Measurements from ENCODE around the gene PLCB3. TPM values are rescaled to one million over a fixed set of nuclear protein-coding genes. Genes with fewer than 3 reads are reported as not detected.
A peak's percentile ranks its signal among the peaks of the same experiment; 100 is the strongest.

Gene PLCB3
- total RNA-seq, 1 donor from 2014 or later: 43.5 TPM

DNA sequence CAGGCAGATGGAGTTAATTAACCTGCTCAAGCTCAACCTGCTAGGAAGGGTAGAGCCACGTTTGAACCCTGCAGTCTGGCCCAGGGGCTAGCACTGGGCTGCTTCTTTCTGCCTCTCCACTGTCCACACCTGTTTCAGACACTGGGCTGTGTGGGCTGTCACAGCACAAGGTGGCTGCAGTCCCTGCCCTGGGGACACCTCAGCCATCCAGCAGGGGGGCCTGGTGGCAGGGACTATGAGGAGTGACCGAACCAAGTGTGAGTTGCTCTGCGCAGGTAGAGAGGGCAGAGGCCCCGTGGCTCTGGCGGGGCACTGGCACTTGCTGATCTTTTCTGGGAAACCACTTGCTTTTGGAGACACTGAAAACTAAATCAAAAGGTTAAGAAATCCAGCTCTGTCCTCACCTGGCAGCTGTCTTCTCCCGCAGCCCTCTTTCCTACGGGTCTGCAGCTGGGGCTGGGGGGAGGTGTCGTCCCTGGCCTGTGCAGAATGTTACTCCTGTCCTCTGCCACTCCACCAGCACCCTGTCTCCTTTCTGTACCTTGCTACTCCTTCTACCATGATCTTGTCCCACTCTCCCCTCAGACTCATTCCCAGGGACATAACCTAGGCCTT lies 27.4 kb downstream of the PLCB3 start:
- TF ChIP-seq, protein P1, sequence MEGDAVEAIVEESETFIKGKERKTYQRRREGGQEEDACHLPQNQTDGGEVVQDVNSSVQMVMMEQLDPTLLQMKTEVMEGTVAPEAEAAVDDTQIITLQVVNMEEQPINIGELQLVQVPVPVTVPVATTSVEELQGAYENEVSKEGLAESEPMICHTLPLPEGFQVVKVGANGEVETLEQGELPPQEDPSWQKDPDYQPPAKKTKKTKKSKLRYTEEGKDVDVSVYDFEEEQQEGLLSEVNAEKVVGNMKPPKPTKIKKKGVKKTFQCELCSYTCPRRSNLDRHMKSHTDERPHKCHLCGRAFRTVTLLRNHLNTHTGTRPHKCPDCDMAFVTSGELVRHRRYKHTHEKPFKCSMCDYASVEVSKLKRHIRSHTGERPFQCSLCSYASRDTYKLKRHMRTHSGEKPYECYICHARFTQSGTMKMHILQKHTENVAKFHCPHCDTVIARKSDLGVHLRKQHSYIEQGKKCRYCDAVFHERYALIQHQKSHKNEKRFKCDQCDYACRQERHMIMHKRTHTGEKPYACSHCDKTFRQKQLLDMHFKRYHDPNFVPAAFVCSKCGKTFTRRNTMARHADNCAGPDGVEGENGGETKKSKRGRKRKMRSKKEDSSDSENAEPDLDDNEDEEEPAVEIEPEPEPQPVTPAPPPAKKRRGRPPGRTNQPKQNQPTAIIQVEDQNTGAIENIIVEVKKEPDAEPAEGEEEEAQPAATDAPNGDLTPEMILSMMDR (conservative IDR thresholded peaks at IDR 0.05; ENCODE audit: low read depth, low read length): no peak
- no peak for DNase-seq (ENCODE audit: low read depth)
- H3K4me3 ChIP-seq (ENCODE audit: low read depth, low read length): no peak overlapping the region

DNA sequence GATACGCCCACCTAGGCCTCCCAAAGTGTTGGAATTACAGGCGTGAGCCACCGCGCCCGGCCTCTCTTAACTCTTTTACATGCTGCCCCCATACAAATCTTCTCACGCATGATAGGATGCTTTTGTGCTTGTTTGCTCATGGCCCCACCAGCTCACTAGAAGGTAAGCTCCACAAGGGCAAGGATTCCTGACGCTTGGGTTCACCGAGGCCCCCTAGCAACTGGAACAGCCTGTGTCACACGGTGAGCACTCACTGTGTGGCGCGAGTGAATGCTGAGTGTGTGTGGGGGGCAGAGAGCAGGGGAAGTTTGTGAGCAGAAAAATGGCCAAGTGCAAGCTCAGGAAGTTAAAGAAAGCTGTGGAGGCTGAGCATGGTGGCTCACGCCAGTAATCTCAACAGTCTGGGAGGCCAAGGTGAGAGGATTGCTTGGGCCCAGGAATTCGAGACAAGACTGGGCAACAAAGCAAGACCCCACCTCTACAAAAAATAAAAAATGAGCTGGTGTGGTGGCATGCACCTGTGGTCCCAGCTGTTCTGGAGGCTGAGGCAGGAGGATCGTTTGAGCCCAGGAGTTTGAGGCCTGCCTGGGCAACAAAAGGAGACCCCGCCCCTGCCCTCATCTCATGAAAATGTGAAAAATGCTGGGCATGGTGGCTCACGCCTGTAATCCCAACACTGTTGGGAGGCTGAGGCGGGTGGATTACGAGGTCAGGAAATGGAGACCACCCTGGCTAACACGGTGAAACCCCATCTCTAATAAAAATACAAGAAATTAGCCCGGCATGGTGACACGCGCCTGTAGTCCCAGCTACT lies 30.8 kb downstream of the PLCB3 start:
- TF ChIP-seq, protein P1 (conservative IDR thresholded peaks at IDR 0.05; ENCODE audit: low read depth, low read length): no peak
- DNase-seq (ENCODE audit: low read depth): no peak
- no peak overlapping the region for H3K4me3 ChIP-seq (ENCODE audit: low read depth, low read length)

DNA sequence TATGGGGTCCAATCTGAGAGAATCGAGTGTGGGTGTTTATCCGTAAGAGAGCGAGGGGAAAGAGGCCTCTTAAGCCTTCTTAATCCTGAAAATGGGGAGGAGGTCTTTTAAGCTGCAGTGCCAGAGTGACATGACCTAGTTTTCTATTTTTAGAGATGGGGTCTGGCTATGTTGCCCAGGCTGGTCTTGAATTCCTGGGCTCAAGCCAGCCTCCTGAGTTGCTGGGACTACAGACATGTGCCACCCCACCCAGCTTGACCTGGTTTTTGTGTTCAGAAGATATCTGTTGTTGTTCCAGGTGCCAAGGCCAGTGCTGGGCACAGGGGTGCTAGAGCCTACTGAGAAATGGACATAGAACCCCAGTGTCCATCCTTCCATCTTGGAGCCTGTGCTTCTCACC lies 31.8 kb downstream of the PLCB3 start:
- no peak for DNase-seq (ENCODE audit: low read depth)
- H3K4me3 ChIP-seq (ENCODE audit: low read depth, low read length): peak overlapping the region; percentile 94
- TF ChIP-seq, protein P1 (conservative IDR thresholded peaks at IDR 0.05; ENCODE audit: low read depth, low read length): no peak

DNA sequence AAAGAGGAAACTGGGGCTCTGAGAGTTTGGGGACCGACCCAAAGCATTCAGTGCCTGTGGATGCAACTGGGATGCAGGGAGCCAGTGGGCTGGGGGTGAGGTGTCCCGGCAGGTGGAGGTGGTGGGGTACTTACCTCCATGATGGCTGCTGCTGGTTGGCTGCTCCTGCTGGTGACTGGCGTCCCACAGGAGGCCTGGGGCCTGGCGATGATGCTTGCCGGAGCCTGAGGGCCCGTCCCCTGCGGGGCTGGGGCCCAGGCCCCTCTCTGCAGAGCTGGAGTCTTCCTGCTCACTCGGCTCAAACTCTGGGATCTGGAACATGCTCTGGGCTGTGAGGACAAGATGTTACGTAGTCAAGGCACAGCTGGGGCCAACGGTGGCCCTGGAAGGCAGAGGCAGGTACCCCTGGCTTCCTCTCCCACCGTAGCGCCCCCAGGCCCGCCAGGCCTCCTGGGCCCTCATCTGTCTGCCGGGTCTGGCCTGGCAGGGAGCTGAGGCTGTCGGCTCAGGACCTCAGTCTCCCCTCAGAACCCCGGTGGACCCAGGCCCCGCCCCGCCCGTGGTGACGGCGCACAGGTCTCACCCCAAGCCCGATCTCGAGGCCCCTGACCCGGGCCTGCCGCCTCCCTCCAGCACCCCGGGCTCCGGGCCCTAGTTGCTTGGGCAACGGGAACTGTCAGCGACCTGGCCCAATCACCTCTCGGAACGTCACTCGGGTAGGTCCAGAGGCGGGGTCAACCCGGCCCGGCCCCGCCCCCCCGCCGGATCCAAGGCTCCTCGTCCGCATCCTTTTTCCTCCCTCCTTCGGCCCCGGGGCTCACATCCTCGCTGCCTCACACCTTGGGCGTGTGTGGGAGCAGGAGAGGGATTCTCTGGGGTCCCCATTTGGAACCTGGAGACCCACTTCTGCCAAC lies 33.0 kb downstream of the PLCB3 start, which contains the start of gene BAD:
TSS of gene BAD (minus strand) at position 618 of the 914 bp plus-strand sequence. CDS start at position 321, 297 bp downstream.
- TF ChIP-seq, protein P1 (conservative IDR thresholded peaks at IDR 0.05; ENCODE audit: low read depth, low read length): no peak
- H3K4me3 ChIP-seq (ENCODE audit: low read depth, low read length): peak within 1 kb of the TSS; percentile 94
- DNase-seq (ENCODE audit: low read depth): no peak

DNA sequence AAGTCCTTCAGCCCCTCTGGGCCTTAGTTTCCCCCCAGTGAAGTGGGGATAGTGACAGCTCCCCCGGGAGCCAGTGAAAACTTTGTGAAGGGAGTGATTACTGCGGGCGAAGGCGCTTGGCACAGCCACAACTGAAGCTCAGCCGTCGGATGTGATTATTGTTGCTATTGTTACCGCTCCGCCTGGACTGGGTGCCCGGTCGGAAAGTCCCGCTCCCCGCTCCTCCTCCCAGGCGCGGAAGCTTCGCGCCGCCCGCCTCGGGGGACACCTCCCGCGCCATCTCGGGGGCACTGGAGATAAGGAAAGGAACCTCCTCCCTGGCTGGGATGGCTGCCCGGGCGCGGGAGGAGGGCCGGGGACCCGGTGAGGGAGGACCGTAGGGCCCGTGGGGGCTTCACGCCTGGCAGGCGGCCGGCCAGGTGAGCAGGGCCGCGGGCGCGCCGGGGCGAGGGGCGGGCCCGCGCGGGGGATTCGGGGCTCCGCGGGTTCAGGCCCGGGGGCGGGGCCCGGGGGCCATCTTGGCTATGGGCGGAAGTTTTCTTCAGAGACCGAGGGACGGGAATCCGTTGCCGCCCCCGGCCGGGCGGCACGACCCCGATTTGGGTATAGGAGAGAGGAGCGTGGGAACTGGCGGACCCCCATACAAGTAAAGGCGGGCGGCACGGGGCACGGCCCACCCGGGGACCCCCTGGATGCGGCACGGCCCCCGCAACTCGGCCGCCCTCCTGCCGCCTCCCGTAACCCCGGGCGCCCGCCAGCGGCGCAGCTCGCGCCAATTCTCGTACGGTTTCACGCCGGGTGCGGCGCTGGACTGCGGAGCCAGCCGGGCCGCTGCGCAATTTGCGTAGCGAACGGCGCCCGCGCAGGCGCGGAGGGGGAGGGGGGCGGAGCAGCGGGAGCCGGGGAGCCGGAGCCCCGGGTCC lies 33.9 kb downstream of the PLCB3 start, which contains the start of gene GPR137:
TSS of gene GPR137 (plus strand) at position 887 of the 923 bp plus-strand sequence. CDS start 677 bp downstream, outside the sequence.
- DNase-seq (ENCODE audit: low read depth): no peak
- peak within 1 kb of the TSS; percentile 94 for H3K4me3 ChIP-seq (ENCODE audit: low read depth, low read length)
- TF ChIP-seq, protein P1 (conservative IDR thresholded peaks at IDR 0.05; ENCODE audit: low read depth, low read length): no peak

Measured in epithelial cell of proximal tubule (primary cell).